Upper lobe of left lung (tissue), 6 donors: ENCODE results near the gene GLRX5. TPM values are rescaled to one million over a fixed set of nuclear protein-coding genes. Genes with fewer than 3 reads are reported as not detected.
A peak's percentile ranks its signal among the peaks of the same experiment; 100 is the strongest.

Experiments used
- ATAC-seq, 2 donors: fragments of 200-7000 bp; cut with Tn5 transposase; one replicate each; pipeline ENCODE4 v1.9.1; 2022; ENCODE audit warnings: mild to moderate bottlenecking in 2 of 2, moderate library complexity in 2 of 2; ENCODE audit not compliant: low FRiP score in 2 of 2
- DNase-seq, 2 donors: peaks; one replicate each; pipeline ENCODE4 v3.0.0-alpha.2; 2019 to 2020
- H3K27ac ChIP-seq, 4 donors: fragments of 200-600 bp; sonication (generic); one replicate each; pipeline ENCODE4 v1.5.1; 2016 to 2019
- H3K27me3 ChIP-seq, 4 donors: fragments of 200-600 bp; sonication (generic); one replicate each; pipeline ENCODE4 v1.5.1; 2017 to 2019
- H3K36me3 ChIP-seq, 4 donors: fragments of 200-600 bp; sonication (generic); one replicate each; pipeline ENCODE4 v1.5.1; 2016 to 2019
- H3K4me1 ChIP-seq, 4 donors: fragments of 200-600 bp; sonication (generic); one replicate each; pipeline ENCODE4 v1.5.1; 2018 to 2019
- H3K4me3 ChIP-seq, 4 donors: fragments of 200-600 bp; sonication (generic); one replicate each; pipeline ENCODE4 v1.5.1; 2017 to 2019; ENCODE audit warnings: mild to moderate bottlenecking in 2 of 4, moderate library complexity in 1 of 4
- H3K9me3 ChIP-seq, 4 donors: fragments of 200-600 bp; sonication (generic); one replicate each; pipeline ENCODE4 v1.5.1; 2018 to 2019
- CTCF ChIP-seq, 6 experiments: fragments of 450-650 bp in 4 of 6; fragments of 200-600 bp in 2 of 6; sonication (generic) in 2 of 6; IDR thresholded peaks; one replicate each; pipeline ENCODE4 v1.5.1; 2016 to 2019; ENCODE audit warnings: antibody characterized with exemption in 6 of 6
- EP300 ChIP-seq, 4 donors: sonication (generic); formaldehyde crosslinking; IDR thresholded peaks; one replicate each; pipeline ENCODE4 v1.5.1; 2017; ENCODE audit warnings: antibody characterized with exemption in 4 of 4, control low read depth in 2 of 4
- POLR2A ChIP-seq, 4 donors: fragments of 450-650 bp; IDR thresholded peaks; one replicate each; pipeline ENCODE4 v1.5.1; 2016 to 2017; ENCODE audit warnings: antibody characterized with exemption in 4 of 4, mild to moderate bottlenecking in 2 of 4
- POLR2AphosphoS5 ChIP-seq, 2 donors: sonication (generic); formaldehyde crosslinking; IDR thresholded peaks; one replicate each; pipeline ENCODE4 v1.5.1; 2017; ENCODE audit warnings: antibody characterized with exemption in 2 of 2
- WGBS, 2 donors: methylation state at CpG; one replicate each; pipeline ENCODE4 v1.1.5; 2017 to 2018; 5-methylcytosine and 5-hydroxymethylcytosine counted together
- total RNA-seq, 6 donors: library from RNA; depleted of rRNA in 4 of 6; stranded (reverse); fragments of >200 nt in 4 of 6; gene quantifications; one replicate each; pipeline versions ENCODE4 v1.1.0 to v1.2.1, GENCODE V29; 2016 to 2021
- donor health status: DM: no; HTN: no; CAD: no; lungs with moderate emphysema.
- donor health status: DM: no; HTN: yes; CAD: no; lungs with severe emphysema.

GLRX5 gene
- total RNA-seq, 6 donors from 2014 or later: 12.6 to 34.8 (median 25.0) TPM

DNA sequence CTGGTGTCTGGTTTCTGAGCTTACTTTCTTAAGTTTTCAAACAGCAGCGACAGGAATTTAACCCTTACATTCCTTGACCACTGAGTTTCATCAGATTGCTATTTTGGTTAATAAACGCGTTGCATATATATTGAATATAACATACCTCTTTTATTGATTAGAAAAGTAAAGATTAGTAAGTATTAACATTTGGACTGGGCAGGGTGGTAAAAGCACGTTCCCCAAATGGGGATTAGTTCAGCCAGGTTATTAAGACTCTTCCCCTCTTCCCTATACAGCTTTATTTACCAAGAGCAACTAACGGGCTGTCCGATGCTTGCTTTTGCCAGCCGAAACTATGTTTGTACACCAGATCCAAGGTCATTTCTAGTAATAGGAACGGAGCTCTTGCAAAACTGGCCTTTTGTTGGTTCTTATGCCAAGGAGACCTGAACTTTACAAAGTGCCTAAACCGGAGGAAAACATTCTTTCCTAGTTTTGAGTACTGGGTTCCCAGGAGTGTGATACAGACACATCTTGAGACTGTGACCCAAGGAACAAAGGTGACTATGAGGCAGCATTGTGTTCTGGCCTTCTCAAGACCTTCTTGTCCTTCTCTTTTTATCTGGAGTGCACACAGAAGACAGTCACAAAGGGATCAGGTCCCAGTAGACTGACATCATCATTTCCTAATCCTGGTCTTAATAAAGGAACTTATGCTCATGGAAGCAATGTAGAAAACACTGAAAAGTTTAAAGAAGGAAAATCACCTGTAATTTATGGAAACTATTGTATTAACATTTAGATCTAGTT lies 2.6 kb downstream of the GLRX5 start:
- H3K4me1 ChIP-seq: peaks cover 36 to 62% (median 43%) of the 10 kb centered on the region in 4 donors
- H3K4me3 ChIP-seq: no peak overlapping the region
- H3K36me3 ChIP-seq: no peaks in the 10 kb centered on the region
- peak overlapping the region in 1 of 4 donors; percentile 6 for H3K27ac ChIP-seq
- no peaks in the 10 kb centered on the region for H3K27me3 ChIP-seq
- no peak for TF ChIP-seq POLR2A (IDR thresholded peaks at IDR 0.05)
- no peak for TF ChIP-seq EP300 (IDR thresholded peaks at IDR 0.05)
- TF ChIP-seq CTCF (IDR thresholded peaks at IDR 0.05): no peak
- TF ChIP-seq POLR2AphosphoS5 (IDR thresholded peaks at IDR 0.05): no peak
- H3K9me3 ChIP-seq: no peaks in the 10 kb centered on the region
- 66 to 68% methylated on average over 9 of the region's 9 CpGs for WGBS, 2 donors
- ATAC-seq: no peak
- DNase-seq: no peak

GRCh38 chr14:95538801-95539509 lies 4.1 kb downstream of the GLRX5 start:
- no peak for ATAC-seq
- Histone ChIP-seq H3K36me3 (peaks cover 0 to 2% (median under 1%) of the 10 kb centered on the region in 4 donors), H3K4me3 (no peak overlapping the region), H3K27ac (no peak overlapping the region), H3K27me3 (no peaks in the 10 kb centered on the region), H3K4me1 (peaks cover 22 to 48% (median 29%) of the 10 kb centered on the region in 4 donors), H3K9me3 (no peaks in the 10 kb centered on the region)
- DNase-seq: no peak
- no peak for TF ChIP-seq POLR2AphosphoS5 (IDR thresholded peaks at IDR 0.05)
- WGBS, 2 donors: 92 to 93% methylated on average over 14 of the region's 14 CpGs

DNA sequence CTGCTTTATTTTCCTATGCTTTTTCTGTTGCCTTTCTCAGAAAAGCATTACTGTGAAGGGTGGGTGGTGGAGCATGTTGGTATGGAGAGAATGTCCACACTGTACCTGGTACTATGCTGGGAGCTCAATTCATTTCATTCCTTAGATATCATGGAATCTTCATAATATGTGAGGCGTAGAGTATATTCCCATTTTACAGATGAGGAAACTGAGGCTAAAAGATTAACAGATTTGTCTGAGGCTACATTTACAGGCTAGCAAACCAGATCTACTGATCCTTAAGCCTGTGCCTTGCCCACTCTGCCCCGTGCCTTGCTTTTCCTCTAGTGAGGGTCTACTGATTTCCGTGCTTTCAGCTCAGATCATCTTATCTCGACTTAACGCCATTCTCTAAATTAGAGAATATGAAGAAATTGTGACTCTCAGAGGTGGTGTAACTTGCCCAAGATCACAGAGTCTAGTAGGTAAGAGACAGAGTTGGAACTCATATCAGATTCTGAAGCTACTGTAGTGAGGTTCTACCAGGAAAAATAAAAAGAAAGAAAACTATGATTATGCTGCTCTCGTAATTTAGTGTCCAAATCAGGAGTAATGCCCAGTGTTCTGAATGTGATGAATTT lies 5.5 kb downstream of the GLRX5 start:
- Histone ChIP-seq H3K4me3 (no peak overlapping the region), H3K4me1 (peaks cover 22 to 45% (median 28%) of the 10 kb centered on the region in 4 donors), H3K27me3 (no peaks in the 10 kb centered on the region), H3K27ac (no peak overlapping the region), H3K9me3 (no peaks in the 10 kb centered on the region), H3K36me3 (peaks cover 0 to 14% (median 6%) of the 10 kb centered on the region in 4 donors)
- WGBS, 2 donors: 92 to 96% methylated on average over 6 of the region's 6 CpGs
- no peak for ATAC-seq
- no peak for DNase-seq
- TF ChIP-seq CTCF (IDR thresholded peaks at IDR 0.05): no peak

GRCh38 chr14:95541346-95541745 lies 6.5 kb downstream of the GLRX5 start:
- peaks cover 0 to 14% (median 6%) of the 10 kb centered on the region in 4 donors for H3K36me3 ChIP-seq
- H3K4me3 ChIP-seq: no peak overlapping the region
- H3K4me1 ChIP-seq: peaks cover 14 to 35% (median 19%) of the 10 kb centered on the region in 4 donors
- WGBS, 2 donors: 67 to 72% methylated on average over 4 of the region's 4 CpGs
- ATAC-seq: no peak
- TF ChIP-seq CTCF (IDR thresholded peaks at IDR 0.05): no peak
- no peak overlapping the region for H3K27ac ChIP-seq
- no peak for DNase-seq
- H3K9me3 ChIP-seq: no peaks in the 10 kb centered on the region
- no peaks in the 10 kb centered on the region for H3K27me3 ChIP-seq
